OCI-LY1 (cell line): ENCODE data around the gene STK11IP.

Experiments
- H2AFZ ChIP-seq: fragments of 200-600 bp; sonication (generic), shearing (Covaris generic); 2 replicates; pipeline ENCODE4 v1.6.0; 2014; ENCODE audit warnings: antibody characterized with exemption, mild to moderate bottlenecking, low read length
- H3F3A ChIP-seq: fragments of 200-600 bp; sonication (generic), shearing (Covaris generic); 2 replicates; pipeline ENCODE4 v1.6.0; 2014; ENCODE audit warnings: mild to moderate bottlenecking, antibody characterized with exemption, low read length, moderate library complexity; ENCODE audit not compliant: insufficient read depth
- H3K27ac ChIP-seq: fragments of 200-600 bp; sonication (generic); 2 replicates; pipeline ENCODE4 v1.5.1; 2014; ENCODE audit warnings: low read length, mixed run types, mild to moderate bottlenecking, low read depth; ENCODE audit not compliant: poor library complexity, severe bottlenecking
- H3K27me3 ChIP-seq: fragments of 200-600 bp; sonication (generic); 2 replicates; pipeline ENCODE4 v1.6.0; 2014; ENCODE audit warnings: antibody characterized with exemption, mild to moderate bottlenecking, low read length, moderate library complexity; ENCODE audit not compliant: insufficient read depth
- H3K36me3 ChIP-seq: fragments of 200-600 bp; sonication (generic); 2 replicates; pipeline ENCODE4 v1.6.1; 2014; ENCODE audit warnings: mild to moderate bottlenecking, antibody characterized with exemption, low read length, moderate library complexity, mixed read lengths; ENCODE audit not compliant: insufficient read depth
- H3K4me1 ChIP-seq: fragments of 200-600 bp; sonication (generic); 2 replicates; pipeline ENCODE4 v1.5.1; 2014; ENCODE audit warnings: mild to moderate bottlenecking, low read length, moderate library complexity; ENCODE audit not compliant: insufficient read depth, severe bottlenecking
- H3K4me2 ChIP-seq: fragments of 200-600 bp; sonication (generic), shearing (Covaris generic); 2 replicates; pipeline ENCODE4 v1.6.1; 2014; ENCODE audit warnings: low read length
- H3K4me3 ChIP-seq: fragments of 200-600 bp; sonication (generic); 2 replicates; pipeline ENCODE4 v1.5.1; 2014; ENCODE audit warnings: low read length, low read depth, mild to moderate bottlenecking, mixed read lengths; ENCODE audit not compliant: poor library complexity, severe bottlenecking
- H3K79me2 ChIP-seq: fragments of 200-600 bp; shearing (Covaris generic); 2 replicates; pipeline ENCODE4 v1.6.1; 2016; ENCODE audit warnings: mixed run types, low read length, mixed read lengths; ENCODE audit not compliant: insufficient read depth
- H3K9ac ChIP-seq: fragments of 200-600 bp; sonication (generic), shearing (Covaris generic); 2 replicates; pipeline ENCODE4 v1.6.1; 2014; ENCODE audit warnings: mild to moderate bottlenecking, low read length, mixed read lengths
- H3K9me2 ChIP-seq: fragments of 200-600 bp; sonication (generic), shearing (Covaris generic); 2 replicates; pipeline ENCODE4 v1.6.1; 2014; ENCODE audit warnings: low read depth, mild to moderate bottlenecking, low read length, mixed read lengths
- H3K9me3 ChIP-seq: fragments of 200-600 bp; shearing (Covaris generic); 2 replicates; pipeline ENCODE4 v1.6.1; 2014; ENCODE audit warnings: low read length, mixed read lengths
- H4K20me1 ChIP-seq: fragments of 200-600 bp; sonication (generic), shearing (Covaris generic); 2 replicates; pipeline ENCODE4 v1.6.0; 2016; ENCODE audit warnings: mild to moderate bottlenecking, low read length; ENCODE audit not compliant: insufficient read depth
- EZH2 ChIP-seq: fragments of 200-600 bp; sonication (generic), shearing (Covaris generic); IDR thresholded peaks from 2 replicates; pipeline ENCODE4 v1.8.0; 2017; ENCODE audit warnings: borderline replicate concordance, mixed run types, mild to moderate bottlenecking, antibody characterized with exemption, low read length, moderate library complexity, mixed read lengths
- TF ChIP-seq, protein P1 (sequence below): fragments of 200-600 bp; sonication (generic), shearing (Covaris generic); IDR thresholded peaks from 2 replicates; pipeline ENCODE4 v1.5.1; 2017; ENCODE audit warnings: mild to moderate bottlenecking, antibody characterized with exemption, low read length, moderate library complexity, mixed read lengths

Gene STK11IP

DNA sequence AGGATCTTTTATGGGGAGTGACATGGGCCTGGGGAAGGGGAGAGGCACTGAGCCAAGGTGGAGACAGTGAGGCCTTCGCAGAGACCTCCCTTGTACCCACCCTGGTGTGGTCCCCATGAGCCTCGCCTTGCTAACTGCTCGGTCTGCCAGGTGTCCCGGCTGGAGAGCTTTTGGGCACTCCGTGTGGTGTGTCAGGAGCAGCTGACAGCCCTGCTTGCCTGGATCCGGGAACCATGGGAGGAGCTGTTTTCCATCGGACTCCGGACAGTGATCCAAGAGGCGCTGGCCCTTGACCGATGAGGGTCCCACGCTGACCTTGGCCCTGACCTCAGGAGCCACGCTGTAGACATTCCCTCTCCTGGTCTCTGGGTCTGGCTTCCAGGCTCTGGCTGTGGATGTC, 18.2 kb downstream of the STK11IP start:
- H3K4me3 ChIP-seq = no peak overlapping the region
- no peak overlapping the region for H2AFZ ChIP-seq
- peaks cover 29% of the 10 kb centered on the region for H3K36me3 ChIP-seq
- no peaks in the 10 kb centered on the region for H4K20me1 ChIP-seq
- no peaks in the 10 kb centered on the region for H3K79me2 ChIP-seq
- no peak overlapping the region for H3K27ac ChIP-seq
- no peak overlapping the region for H3K9ac ChIP-seq
- H3F3A ChIP-seq = no peaks in the 10 kb centered on the region
- no peak overlapping the region for H3K4me2 ChIP-seq
- no peaks in the 10 kb centered on the region for H3K9me2 ChIP-seq
- H3K27me3 ChIP-seq = no peaks in the 10 kb centered on the region
- H3K4me1 ChIP-seq = peaks cover 7% of the 10 kb centered on the region
- no peaks in the 10 kb centered on the region for H3K9me3 ChIP-seq
- TF ChIP-seq EZH2 = no peak
- TF ChIP-seq, protein P1, sequence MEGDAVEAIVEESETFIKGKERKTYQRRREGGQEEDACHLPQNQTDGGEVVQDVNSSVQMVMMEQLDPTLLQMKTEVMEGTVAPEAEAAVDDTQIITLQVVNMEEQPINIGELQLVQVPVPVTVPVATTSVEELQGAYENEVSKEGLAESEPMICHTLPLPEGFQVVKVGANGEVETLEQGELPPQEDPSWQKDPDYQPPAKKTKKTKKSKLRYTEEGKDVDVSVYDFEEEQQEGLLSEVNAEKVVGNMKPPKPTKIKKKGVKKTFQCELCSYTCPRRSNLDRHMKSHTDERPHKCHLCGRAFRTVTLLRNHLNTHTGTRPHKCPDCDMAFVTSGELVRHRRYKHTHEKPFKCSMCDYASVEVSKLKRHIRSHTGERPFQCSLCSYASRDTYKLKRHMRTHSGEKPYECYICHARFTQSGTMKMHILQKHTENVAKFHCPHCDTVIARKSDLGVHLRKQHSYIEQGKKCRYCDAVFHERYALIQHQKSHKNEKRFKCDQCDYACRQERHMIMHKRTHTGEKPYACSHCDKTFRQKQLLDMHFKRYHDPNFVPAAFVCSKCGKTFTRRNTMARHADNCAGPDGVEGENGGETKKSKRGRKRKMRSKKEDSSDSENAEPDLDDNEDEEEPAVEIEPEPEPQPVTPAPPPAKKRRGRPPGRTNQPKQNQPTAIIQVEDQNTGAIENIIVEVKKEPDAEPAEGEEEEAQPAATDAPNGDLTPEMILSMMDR = no peak

DNA sequence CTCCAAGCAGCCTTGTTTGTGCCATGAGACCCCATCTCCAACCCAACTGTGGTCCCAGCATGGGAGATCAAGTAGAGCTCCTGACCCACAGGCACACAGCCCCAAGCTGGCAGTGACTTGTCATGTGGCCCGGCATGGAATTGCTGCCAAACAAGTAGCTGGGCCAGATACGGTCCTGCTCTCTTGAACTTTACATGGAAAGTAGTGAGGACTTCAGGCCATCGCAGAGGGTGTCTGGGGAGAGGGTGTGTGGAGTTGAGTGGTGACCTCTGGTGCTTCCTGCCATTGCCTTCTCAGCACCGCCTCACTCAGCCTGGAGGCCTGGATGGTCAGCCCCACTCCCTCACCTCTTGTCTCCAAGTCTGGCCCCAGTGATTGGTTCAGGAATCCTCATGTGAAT, 18.9 kb downstream of the STK11IP start:
- H3K9me3 ChIP-seq = no peaks in the 10 kb centered on the region
- peaks cover 28% of the 10 kb centered on the region for H3K36me3 ChIP-seq
- no peak overlapping the region for H3K4me2 ChIP-seq

DNA sequence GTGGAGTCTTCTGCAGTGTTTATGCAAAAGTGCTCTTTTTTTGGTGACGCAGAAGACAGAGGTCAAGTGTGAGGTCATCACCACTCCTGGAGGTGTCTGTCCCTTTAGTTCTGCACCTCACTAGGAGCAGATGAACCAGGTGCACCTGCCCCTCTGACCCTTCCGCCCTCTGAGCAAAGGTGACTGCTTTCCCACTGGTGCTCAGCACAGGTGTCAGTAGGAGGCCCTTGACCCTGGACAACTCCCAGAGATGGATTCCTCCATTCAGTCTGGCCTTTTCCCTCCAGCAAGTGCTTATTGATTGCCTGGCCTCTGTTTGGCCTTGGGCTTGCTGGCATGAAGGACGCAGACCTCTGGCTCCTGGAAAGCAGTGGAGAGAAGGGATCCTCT, 21.1 kb downstream of the STK11IP start:
- Histone ChIP-seq H3K36me3 (peaks cover 21% of the 10 kb centered on the region), H3K4me2 (no peak overlapping the region), H3K79me2 (no peaks in the 10 kb centered on the region), H3K9ac (no peak overlapping the region), H2AFZ (no peak overlapping the region), H4K20me1 (no peaks in the 10 kb centered on the region), H3K4me1 (no peaks in the 10 kb centered on the region), H3F3A (no peaks in the 10 kb centered on the region), H3K9me3 (no peaks in the 10 kb centered on the region), H3K9me2 (no peaks in the 10 kb centered on the region), H3K4me3 (no peak overlapping the region), H3K27ac (no peak overlapping the region), H3K27me3 (no peaks in the 10 kb centered on the region)
- TF ChIP-seq, protein P1 = no peak
- TF ChIP-seq EZH2 = no peak

More for the DNA sequence above, 18.9 kb downstream of the STK11IP start:
- no peaks in the 10 kb centered on the region for H4K20me1 ChIP-seq
- no peaks in the 10 kb centered on the region for H3K79me2 ChIP-seq
- no peak overlapping the region for H3K27ac ChIP-seq
- H3K4me1 ChIP-seq = peaks cover 7% of the 10 kb centered on the region
- H3K27me3 ChIP-seq = no peaks in the 10 kb centered on the region
- H3F3A ChIP-seq = no peaks in the 10 kb centered on the region
- no peak overlapping the region for H2AFZ ChIP-seq
- TF ChIP-seq, protein P1 = no peak
- no peak for TF ChIP-seq EZH2
- H3K9ac ChIP-seq = no peak overlapping the region
- no peaks in the 10 kb centered on the region for H3K9me2 ChIP-seq
- H3K4me3 ChIP-seq = no peak overlapping the region
